H1 (cell line): ENCODE results near the gene ASB8. TPM values are rescaled to one million over a fixed set of nuclear protein-coding genes. Genes with fewer than 3 reads are reported as not detected.

Source experiments
- CTCF ChIA-PET: fragments of 300-600 bp; sonication (Branson Sonifier 250); formaldehyde crosslinking; loops from one replicate; lab custom pipeline; 2021; ENCODE audit not compliant: partially characterized antibody; lab: Charles Lee
- POLR2A ChIA-PET: fragments of 300-600 bp; sonication (Branson Sonifier 250); formaldehyde crosslinking; loops from one replicate; lab custom pipeline; 2021; ENCODE audit warnings: inconsistent platforms; ENCODE audit not compliant: partially characterized antibody; lab: Charles Lee
- DNase-seq, 2 experiments: peaks; one replicate each; pipeline versions ENCODE4 v3.0.0 to v3.0.0-alpha.2; 2010 to 2022; ENCODE audit warnings: low spot score in 2 of 2, low read depth in 1 of 2, mixed read lengths in 1 of 2
- FAIRE-seq: peaks from 2 replicates; lab custom pipeline; 2011; peaks lifted over from hg19 to GRCh38; lab: Jason Lieb, UNC
- H2AFZ ChIP-seq: 2 replicates; pipeline ENCODE4 v1.8.1; 2012; ENCODE audit warnings: low read length, inconsistent platforms
- H2AK5ac ChIP-seq: 2 replicates; pipeline ENCODE4 v1.6.1; 2013; ENCODE audit warnings: low read depth, low read length
- H2BK120ac ChIP-seq: replicated peaks from 2 replicates; pipeline ENCODE3; 2013; ENCODE audit warnings: low read depth, low read length, inconsistent platforms
- H2BK12ac ChIP-seq: 2 replicates; pipeline ENCODE4 v1.6.1; 2013; ENCODE audit warnings: low read depth, low read length
- H2BK15ac ChIP-seq: 2 replicates; pipeline ENCODE4 v1.6.1; 2013; ENCODE audit warnings: low read length
- H2BK20ac ChIP-seq: 2 replicates; pipeline ENCODE4 v1.6.1; 2013; ENCODE audit warnings: low read length
- H2BK5ac ChIP-seq: 2 replicates; pipeline ENCODE4 v1.6.1; 2013; ENCODE audit warnings: low read depth, low read length
- H3K14ac ChIP-seq: 2 replicates; pipeline ENCODE4 v1.6.1; 2013; ENCODE audit warnings: inconsistent platforms; ENCODE audit not compliant: insufficient read length
- H3K18ac ChIP-seq: 2 replicates; pipeline ENCODE4 v1.6.1; 2013; ENCODE audit warnings: low read length; ENCODE audit errors: extremely low read depth
- H3K23ac ChIP-seq: 2 replicates; pipeline ENCODE4 v1.6.1; 2013; ENCODE audit warnings: inconsistent platforms; ENCODE audit not compliant: insufficient read length
- H3K23me2 ChIP-seq: 2 replicates; pipeline ENCODE4 v1.6.1; 2013; ENCODE audit warnings: low read depth, low read length
- H3K27ac ChIP-seq: 2 replicates; pipeline ENCODE4 v1.6.1; 2011; ENCODE audit warnings: low read depth, low read length, inconsistent platforms
- H3K27me3 ChIP-seq, 4 experiments: replicated peaks in 1 of 4; 1 replicate in 1 of 4; 2 replicates in 3 of 4; pipeline versions ENCODE4 v1.6.1 to v1.8.1; 2011 to 2013; ENCODE audit warnings: low read length in 3 of 4, mild to moderate bottlenecking in 3 of 4, inconsistent platforms in 2 of 4, mixed read lengths in 2 of 4, moderate library complexity in 1 of 4; ENCODE audit not compliant: control insufficient read depth in 3 of 4, insufficient read depth in 3 of 4; ENCODE audit errors: extremely low read depth in 1 of 4
- H3K36me3 ChIP-seq, 4 experiments: 2 replicates each; pipeline versions ENCODE4 v1.6.1 to v1.8.1; 2011 to 2013; ENCODE audit warnings: mild to moderate bottlenecking in 4 of 4, low read length in 3 of 4, moderate library complexity in 2 of 4, control low read depth in 1 of 4, inconsistent platforms in 1 of 4; ENCODE audit not compliant: insufficient read depth in 4 of 4, control insufficient read depth in 2 of 4
- H3K4ac ChIP-seq: replicated peaks from 2 replicates; pipeline ENCODE3; 2013; ENCODE audit warnings: low read length, low read depth, mixed read lengths, inconsistent platforms; ENCODE audit not compliant: insufficient read length
- H3K4me1 ChIP-seq, 4 experiments: replicated peaks in 1 of 4; 1 replicate in 1 of 4; 2 replicates in 3 of 4; pipeline versions ENCODE4 v1.6.1 to v1.8.1; 2011 to 2013; ENCODE audit warnings: low read length in 3 of 4, inconsistent platforms in 2 of 4, mixed read lengths in 1 of 4; ENCODE audit not compliant: insufficient read depth in 4 of 4, control insufficient read depth in 3 of 4
- H3K4me2 ChIP-seq, 2 experiments: 2 replicates each; pipeline versions ENCODE4 v1.6.1 to v1.8.1; 2011 to 2013; ENCODE audit warnings: low read depth in 2 of 2, low read length in 2 of 2, control low read depth in 1 of 2, inconsistent platforms in 1 of 2, mild to moderate bottlenecking in 1 of 2; ENCODE audit not compliant: insufficient read depth in 1 of 2
- H3K4me3 ChIP-seq, 4 experiments: fragments of 200-600, 300-600 bp in 1 of 4; sonication (generic), shearing (Covaris generic), sonication (Bioruptor Twin) in 1 of 4; 2 replicates each; pipeline versions ENCODE4 v1.5.1 to v1.8.1; 2011 to 2016; ENCODE audit warnings: low read length in 4 of 4, low read depth in 3 of 4, control low read depth in 2 of 4, inconsistent platforms in 2 of 4, mild to moderate bottlenecking in 2 of 4, mixed read lengths in 1 of 4, moderate library complexity in 1 of 4; ENCODE audit not compliant: insufficient read depth in 2 of 4; ENCODE audit errors: extremely low read depth in 1 of 4
- H3K56ac ChIP-seq: replicated peaks from 2 replicates; pipeline ENCODE3; 2013; ENCODE audit warnings: low read depth, mild to moderate bottlenecking, mixed read lengths, low read length, inconsistent platforms; ENCODE audit not compliant: insufficient read length
- H3K79me1 ChIP-seq: 2 replicates; pipeline ENCODE4 v1.6.1; 2013; ENCODE audit warnings: low read depth, low read length, control low read depth
- H3K79me2 ChIP-seq, 2 experiments: 2 replicates each; pipeline versions ENCODE4 v1.6.1 to v1.8.1; 2012 to 2013; ENCODE audit warnings: low read length in 2 of 2, mild to moderate bottlenecking in 2 of 2, inconsistent platforms in 1 of 2; ENCODE audit not compliant: insufficient read depth in 2 of 2, control insufficient read depth in 1 of 2
- H3K9ac ChIP-seq, 4 experiments: replicated peaks in 1 of 4; 1 replicate in 1 of 4; 2 replicates in 3 of 4; pipeline versions ENCODE4 v1.6.1 to v1.8.1; 2011 to 2013; ENCODE audit warnings: low read depth in 3 of 4, low read length in 3 of 4, control low read depth in 2 of 4, mild to moderate bottlenecking in 2 of 4, moderate library complexity in 2 of 4, inconsistent platforms in 1 of 4; ENCODE audit errors: extremely low read depth in 1 of 4
- H3K9me3 ChIP-seq, 2 experiments: 2 replicates each; pipeline versions ENCODE4 v1.6.1 to v1.8.1; 2012 to 2013; ENCODE audit warnings: mild to moderate bottlenecking in 2 of 2, moderate library complexity in 2 of 2, control low read depth in 1 of 2, inconsistent platforms in 1 of 2, low read depth in 1 of 2, low read length in 1 of 2, mixed read lengths in 1 of 2; ENCODE audit not compliant: insufficient read depth in 2 of 2
- H4K20me1 ChIP-seq, 2 experiments: replicated peaks in 1 of 2; 2 replicates each; pipeline versions ENCODE3 to v1.8.1; 2011 to 2013; ENCODE audit warnings: inconsistent platforms in 2 of 2, low read length in 2 of 2, mild to moderate bottlenecking in 1 of 2; ENCODE audit not compliant: insufficient read depth in 2 of 2, control insufficient read depth in 1 of 2
- H4K5ac ChIP-seq: 2 replicates; pipeline ENCODE4 v1.6.1; 2013; ENCODE audit warnings: low read length, low read depth, mixed read lengths, inconsistent platforms; ENCODE audit not compliant: insufficient read length
- H4K8ac ChIP-seq: 2 replicates; pipeline ENCODE4 v1.8.0; 2013; ENCODE audit warnings: mild to moderate bottlenecking, moderate library complexity, low read length, inconsistent platforms; ENCODE audit not compliant: insufficient read depth; ENCODE audit errors: extremely low read depth
- H4K91ac ChIP-seq: replicated peaks from 2 replicates; pipeline ENCODE3; 2013; ENCODE audit warnings: low read length, mixed read lengths, inconsistent platforms; ENCODE audit not compliant: insufficient read length
- CHD1 ChIP-seq: IDR thresholded peaks from 2 replicates; pipeline ENCODE4 v1.6.1; 2012; ENCODE audit warnings: low read depth, low read length, improper control_type of control experiment
- KDM1A ChIP-seq: fragments of 200-600, 300-600 bp; sonication (generic); IDR thresholded peaks from 2 replicates; pipeline ENCODE4 v1.7.1; 2016; ENCODE audit warnings: mild to moderate bottlenecking, low read length, borderline replicate concordance
- KDM4A ChIP-seq: IDR thresholded peaks from one replicate; pipeline ENCODE4 v1.7.1; 2012; ENCODE audit warnings: low read depth, mild to moderate bottlenecking, moderate library complexity, low read length, inconsistent platforms; ENCODE audit not compliant: severe bottlenecking
- SP4 ChIP-seq: IDR thresholded peaks from 2 replicates; pipeline ENCODE4 v1.6.1; 2012; ENCODE audit warnings: low read length, inconsistent platforms
- polyA plus RNA-seq, 7 experiments: library from polyadenylated mRNA; depleted of rRNA in 3 of 7; stranded (reverse) in 5 of 7; unstranded in 2 of 7; fragments of >200 nt in 5 of 7; fragments of 200-250 nt in 2 of 7; gene quantifications; 1 replicate in 5 of 7; 2 replicates in 1 of 7; 4 replicates in 1 of 7; pipeline versions ENCODE4 v1.2.1 to v1.2.3, GENCODE V29; 2011 to 2013; ENCODE audit warnings: missing spikeins in 2 of 7, mixed read lengths in 2 of 7
- total RNA-seq: library from RNA; stranded (reverse); fragmentation: NEBNext Ultra II Directional; extraction: Animal tissue kit (Norgen Biotek cat#: 25700); gene quantifications from 2 replicates; pipeline ENCODE4 v1.2.1, GENCODE V29; 2021

ASB8 gene
- total and polyA plus RNA-seq, 2 of the 8 experiments (the other 6 are each of a cell fraction or from before 2014, with no cell fraction given) = 3.8 to 8.3 TPM

DNA sequence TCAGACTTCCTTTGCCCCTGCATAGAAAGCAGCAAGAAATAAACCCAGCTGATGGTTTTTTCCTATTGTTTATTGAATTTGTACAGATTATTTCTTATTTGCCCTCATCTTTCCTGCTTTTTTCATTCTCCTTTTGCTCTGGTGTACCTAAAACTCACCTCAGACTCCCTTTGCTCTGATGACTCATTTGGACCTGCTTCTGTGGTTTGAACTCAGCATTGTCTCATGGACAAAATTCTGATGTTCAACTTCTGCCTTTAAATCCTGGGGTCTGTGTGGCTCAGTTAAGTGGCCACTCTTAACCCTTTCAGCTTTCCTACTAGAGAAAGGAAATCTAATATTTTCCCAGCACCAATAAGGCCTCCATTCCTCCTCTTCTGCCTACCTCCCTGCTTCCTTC is 47.9 kb downstream of the ASB8 start:
- FAIRE-seq (no peak), DNase-seq (no peak)
- Histone ChIP-seq H3K9me3 (no peaks in the 10 kb centered on the region), H3K79me2 (peaks cover 6 to 10% of the 10 kb centered on the region in 2 experiments; a peak in 3 of 4 replicates), H3K18ac (no peak overlapping the region), H3K56ac (no peak overlapping the region), H3K4me2 (no peak overlapping the region), H3K36me3 (no peaks in the 10 kb centered on the region), H3K27ac (no peak overlapping the region), H2AFZ (no peak overlapping the region), H3K4ac (no peak overlapping the region), H2BK5ac (no peak overlapping the region), H3K4me1 (peaks cover 0 to 6% (median 2%) of the 10 kb centered on the region in 4 experiments; a peak in 4 of 7 replicates), H4K91ac (no peak overlapping the region), H2BK12ac (no peak overlapping the region), H3K9ac (no peak overlapping the region), H3K4me3 (no peak overlapping the region)
- TF ChIP-seq SP4 (no peak), KDM4A (no peak), CHD1 (no peak), KDM1A (no peak)
- TF ChIP-seq, all 59 proteins: peak for 0
- no peak overlapping the region for H4K5ac ChIP-seq
- no peak overlapping the region for H2BK120ac ChIP-seq
- H3K79me1 ChIP-seq = peaks cover 2% of the 10 kb centered on the region; the same call in 1 of the 2 replicates
- no peak overlapping the region for H2BK20ac ChIP-seq
- CTCF ChIA-PET = interaction anchor here (2.6 kb wide), 1 partner anchor 9 kb away, joined by 5 read pairs; no protein-coding TSS in a partner anchor
- H4K20me1 ChIP-seq = no peaks in the 10 kb centered on the region
- peaks cover 3% of the 10 kb centered on the region; the same call in 1 of the 2 replicates for H3K23me2 ChIP-seq
- H3K14ac ChIP-seq = no peak overlapping the region
- H4K8ac ChIP-seq = no peak overlapping the region
- no peak overlapping the region for H2AK5ac ChIP-seq
- peaks cover 0 to 5% (median 0%) of the 10 kb centered on the region in 4 experiments; a peak in 2 of 7 replicates for H3K27me3 ChIP-seq
- H2BK15ac ChIP-seq = no peak overlapping the region
- H3K23ac ChIP-seq = no peak overlapping the region
- POLR2A ChIA-PET = interaction anchor here (0.8 to 7.5 kb wide), 2 partner anchors 11 to 15 kb away, joined by 3 to 56 read pairs; partner anchors contain the start of gene PFKM
